Amniotic epithelial cell (primary cell): ENCODE measurements around the gene EVPL.
A peak's percentile ranks its signal among the peaks of the same experiment; 100 is the strongest.
"Not testable (repeated sequence)": the region's sequence is repeated elsewhere in the genome, so short reads cannot be mapped to it uniquely, and the experiment has no call there.

Experiments used
- DNase-seq: peaks from one replicate; pipeline ENCODE4 v3.0.0-alpha.2; 2010; ENCODE audit warnings: low read depth

The EVPL gene

DNA sequence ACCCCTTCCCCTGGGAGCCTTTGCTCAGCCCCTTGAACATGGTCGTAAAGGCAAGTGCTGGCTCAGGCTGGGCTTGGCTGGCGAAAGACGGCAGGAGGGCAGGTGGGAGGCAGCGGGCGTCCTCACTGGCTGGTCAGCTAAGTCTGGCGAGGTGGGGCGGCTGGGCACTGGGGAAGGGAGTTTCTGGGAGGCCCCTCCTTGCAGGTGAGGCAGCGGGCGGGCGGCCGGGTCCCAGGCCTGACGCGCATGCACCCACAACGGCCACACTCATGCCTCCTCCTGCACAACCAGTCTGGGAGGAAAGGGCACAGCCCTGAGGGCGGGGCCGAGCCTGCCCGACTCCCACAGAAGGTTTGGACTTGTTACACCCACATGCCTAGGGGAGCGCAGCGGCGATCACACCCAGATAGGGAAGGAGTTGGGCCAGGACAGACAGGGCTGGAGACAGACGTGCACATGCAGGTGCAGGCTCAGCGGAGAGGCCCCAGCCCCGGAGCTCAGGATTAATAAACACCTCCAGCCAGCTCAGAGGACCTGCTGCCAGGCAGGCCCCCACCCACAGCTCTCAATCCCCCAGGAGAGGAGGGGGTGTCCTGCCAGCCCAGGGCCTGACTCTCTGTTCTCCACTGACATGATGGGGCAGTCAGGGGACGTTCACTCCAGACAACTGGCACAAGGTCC, at the start of gene EVPL:
EVPL (minus strand) TSS at position 148 of the 681 bp plus-strand sequence; CDS start at position 40, 108 bp downstream.
- DNase-seq, result no peak

DNA sequence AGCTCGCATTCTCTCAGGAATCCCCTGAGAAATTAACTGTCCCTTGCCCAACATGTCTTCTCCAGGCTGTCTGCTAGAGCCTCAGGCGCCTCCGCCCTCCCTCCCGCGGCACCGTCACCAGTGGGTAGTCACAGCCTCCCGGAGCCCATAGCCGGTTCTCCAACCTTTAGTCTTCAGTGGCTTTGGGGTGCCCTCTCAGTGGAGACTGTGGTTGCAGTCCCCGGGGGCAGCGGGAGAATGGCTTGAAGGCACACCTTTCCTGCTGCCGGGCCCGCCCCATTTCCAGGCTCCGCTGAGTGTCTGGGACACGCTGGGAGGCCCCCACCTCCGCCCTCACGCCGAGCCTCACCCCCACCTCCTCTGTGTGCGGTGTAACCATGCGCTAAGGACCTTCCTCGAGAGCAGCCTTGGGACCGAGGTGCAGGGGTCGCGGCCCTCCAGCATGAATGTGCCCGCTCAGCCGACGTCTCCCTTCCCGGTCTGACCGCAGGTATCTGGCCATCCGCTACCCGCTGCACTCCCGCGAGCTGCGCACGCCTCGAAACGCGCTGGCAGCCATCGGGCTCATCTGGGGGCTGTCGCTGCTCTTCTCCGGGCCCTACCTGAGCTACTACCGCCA, 49.1 kb upstream of the EVPL start:
- DNase-seq, result no peak

DNA sequence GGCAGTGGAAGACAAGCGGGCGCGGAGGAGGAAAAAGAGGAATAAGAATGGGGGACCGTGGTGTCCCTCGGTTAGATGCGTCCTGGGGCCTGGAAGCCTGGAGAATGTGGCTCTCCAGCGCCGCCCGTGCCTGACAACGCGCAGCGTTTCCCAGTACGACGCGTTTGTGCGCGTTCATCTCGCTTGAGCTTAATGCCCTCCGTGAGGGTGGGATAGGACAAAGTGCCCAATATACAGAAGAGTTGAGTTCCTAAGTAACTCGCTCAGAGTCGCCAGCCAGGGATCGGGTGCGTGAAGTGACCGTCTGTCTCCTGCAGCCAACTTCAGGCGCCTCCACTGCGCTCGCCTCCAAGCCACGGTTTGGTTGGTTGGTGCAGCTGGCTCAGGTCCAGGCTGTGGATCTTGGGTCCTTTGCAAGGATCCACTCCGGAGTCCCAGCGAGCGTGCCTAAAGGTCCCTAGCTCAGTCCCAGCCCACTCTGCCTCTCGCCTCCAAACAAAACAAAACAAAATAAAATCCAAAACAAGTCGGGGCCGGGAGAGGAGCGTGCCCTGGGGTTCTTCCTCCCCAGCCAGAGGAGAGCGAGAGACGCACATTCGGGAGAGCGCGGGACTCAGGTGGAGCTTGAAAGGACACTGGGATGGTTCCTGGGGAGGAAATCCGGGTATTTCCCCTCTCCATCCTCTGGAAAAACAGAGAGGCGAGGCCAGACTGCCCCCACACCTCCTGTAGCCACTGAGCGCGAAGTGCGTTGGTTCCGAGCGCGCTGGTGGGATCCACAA, 48.4 kb upstream of the EVPL start:
- DNase-seq, result no peak

DNA sequence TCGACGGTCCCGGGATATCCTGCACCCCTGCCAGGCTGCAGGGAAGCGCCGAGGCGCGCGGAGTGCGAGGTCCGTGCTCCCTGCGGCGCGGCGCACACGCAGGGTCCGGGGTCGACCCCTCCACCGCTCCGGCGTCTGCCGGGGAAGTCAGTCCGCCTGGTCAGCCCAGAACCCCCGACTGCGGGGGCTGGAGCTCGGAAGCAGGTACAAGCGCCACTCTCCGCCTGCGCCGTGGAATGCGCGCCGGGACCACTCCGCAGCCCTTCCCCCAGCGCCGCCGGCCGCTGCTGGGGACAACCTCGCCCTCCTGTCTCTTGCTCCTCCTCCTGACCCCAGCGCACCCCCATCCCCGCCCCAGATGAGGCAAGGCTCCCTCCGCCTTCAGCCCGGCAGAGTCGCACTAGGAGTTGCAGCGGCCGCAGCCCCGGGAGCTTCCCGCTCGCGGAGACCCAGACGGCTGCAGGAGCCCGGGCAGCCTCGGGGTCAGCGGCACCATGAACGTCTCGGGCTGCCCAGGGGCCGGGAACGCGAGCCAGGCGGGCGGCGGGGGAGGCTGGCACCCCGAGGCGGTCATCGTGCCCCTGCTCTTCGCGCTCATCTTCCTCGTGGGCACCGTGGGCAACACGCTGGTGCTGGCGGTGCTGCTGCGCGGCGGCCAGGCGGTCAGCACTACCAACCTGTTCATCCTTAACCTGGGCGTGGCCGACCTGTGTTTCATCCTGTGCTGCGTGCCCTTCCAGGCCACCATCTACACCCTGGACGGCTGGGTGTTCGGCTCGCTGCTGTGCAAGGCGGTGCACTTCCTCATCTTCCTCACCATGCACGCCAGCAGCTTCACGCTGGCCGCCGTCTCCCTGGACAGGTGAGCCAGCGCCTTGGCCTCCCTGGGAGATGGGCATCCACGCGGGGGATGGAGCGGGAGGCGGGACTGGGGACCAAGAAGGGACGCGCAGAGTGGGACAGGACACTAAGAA, 47.6 kb upstream of the EVPL start, which contains the start of gene GALR2:
GALR2 (plus strand) TSS at position 392 of the 974 bp plus-strand sequence; CDS start at position 495, 103 bp downstream.
- no peak for DNase-seq

DNA sequence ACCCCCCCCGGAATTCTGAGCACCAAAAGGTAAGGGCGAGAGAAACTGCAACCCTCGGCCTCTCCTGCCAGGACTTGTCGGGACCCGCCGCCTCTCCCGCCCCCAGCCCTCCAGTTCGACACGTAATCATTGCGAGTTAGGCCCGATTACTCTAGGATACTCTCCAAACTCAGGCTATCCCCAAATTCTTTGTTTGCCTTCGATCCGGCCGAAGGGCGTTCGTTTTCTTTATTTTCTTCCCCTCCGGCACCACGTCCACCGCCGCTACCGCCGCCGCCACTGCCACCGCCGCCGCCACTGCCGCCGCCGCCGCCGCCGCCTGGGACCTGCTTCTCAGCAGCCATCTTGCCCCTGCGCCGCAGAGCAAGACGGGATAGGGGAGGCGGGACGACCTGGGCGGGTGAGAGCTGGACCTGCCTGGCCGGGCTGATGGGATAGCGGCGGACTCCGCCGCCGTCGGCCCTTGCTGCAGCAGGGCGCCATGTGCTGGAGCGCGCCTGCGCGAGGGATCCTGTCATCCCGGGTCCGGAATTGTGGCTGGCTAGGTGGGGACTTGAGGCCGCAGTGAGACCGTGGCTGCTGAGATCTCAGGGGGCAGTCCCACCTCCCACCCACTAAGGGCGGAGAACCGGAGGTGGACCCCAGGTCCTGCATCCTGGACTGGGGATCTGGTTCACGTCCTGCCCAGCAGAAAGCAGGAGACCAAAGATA, 45.2 kb upstream of the EVPL start, which contains the start of gene SRP68:
SRP68 (minus strand) TSS at position 370 of the 711 bp plus-strand sequence; CDS start at position 344, 26 bp downstream.
- peak; percentile 89 for DNase-seq

DNA sequence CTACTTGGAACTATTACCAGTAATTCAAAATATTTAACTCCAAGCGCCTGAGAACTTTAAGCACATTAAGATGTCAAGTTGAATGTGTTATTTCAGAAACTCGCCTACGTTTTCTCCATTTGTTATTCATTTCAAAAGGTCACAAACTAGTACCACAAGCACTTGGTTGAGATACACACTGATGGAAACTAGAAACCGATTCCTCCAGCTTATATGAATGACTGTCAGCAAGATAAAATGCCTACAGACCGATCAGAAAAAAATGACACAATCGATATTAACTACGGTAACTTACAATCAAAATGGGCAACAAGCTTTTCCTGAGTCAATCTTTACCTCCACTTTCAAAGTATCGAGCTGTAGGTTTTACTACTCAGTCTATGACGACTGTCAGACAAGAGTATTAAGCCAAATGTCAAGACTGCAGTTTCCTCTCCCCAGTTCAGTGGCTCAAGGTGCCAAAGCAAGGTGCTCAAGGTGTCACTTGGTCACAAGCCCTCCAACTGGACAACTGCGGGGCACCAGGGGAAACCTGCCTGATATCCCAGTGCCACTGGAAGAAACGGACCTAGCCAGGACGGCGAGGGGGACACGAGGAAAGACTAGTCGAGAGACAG, 44.5 kb upstream of the EVPL start:
- no peak for DNase-seq

DNA sequence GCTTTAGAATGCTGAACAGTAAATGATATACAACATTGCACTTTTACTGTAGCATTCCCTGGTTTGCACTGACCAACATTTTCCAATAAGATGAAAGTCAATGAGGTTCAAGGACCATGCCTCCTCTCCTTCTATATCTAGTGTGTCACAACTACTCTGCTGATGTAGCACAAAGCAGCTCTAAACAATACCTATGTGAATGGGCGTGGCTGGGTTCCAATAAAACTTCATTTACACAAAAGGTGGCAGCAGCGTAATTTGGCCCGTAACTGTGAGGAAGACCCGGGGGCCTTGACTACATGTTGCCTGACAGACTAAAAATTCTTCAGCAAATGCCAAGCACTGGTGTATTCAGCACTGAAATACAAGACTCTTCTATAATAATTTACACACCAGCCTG, 38.7 kb upstream of the EVPL start:
- no peak for DNase-seq

DNA sequence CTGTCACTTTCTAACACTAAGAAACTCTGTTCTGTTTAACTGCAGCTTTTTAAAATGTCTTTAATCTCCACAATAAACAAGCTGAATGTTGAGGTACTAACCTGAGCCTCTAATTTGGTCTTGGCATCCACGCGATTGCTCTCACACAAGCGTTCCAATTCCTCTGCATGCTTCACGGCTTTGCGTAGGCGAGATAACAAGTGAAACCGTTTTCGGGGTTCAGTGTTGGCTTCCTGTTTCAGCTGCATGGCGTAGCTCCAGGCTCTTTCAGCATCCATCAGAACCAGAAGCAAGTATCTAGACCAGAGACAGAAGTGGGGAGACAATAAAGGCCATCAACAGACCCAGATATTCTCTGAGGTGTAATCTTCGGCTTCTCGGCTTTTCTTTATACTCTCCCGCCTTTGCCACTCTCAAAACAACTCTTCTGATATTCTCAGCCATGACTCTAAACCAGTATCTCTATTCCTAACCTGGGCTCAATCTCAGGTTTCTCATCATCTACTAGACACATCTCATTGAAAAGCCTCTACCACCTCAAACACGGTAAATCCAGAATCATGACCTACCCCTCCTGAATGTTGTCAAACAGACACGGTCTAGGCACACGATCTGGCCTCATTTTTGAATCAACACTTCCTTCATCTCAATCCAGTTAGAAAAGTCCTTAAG, 36.9 kb upstream of the EVPL start:
- no peak for DNase-seq

DNA sequence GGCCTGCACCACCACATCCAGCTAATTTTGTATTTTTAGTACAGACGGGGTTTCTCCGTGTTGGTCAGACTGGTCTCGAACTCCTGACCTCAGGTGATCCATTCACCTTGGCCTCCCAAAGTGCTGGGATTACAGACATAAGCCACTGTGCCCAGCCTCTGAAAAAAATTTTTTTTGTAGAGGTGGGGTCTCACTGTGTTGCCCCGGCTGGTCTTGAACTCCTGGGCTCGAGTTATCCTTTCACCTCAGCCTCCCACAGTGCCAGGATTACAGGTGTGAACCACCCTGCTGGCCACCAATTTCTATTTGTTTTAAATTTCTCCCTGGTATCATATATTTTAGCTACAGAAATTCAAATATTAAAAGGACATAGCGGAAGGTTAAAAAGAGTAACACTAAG, 31.2 kb upstream of the EVPL start:
- DNase-seq, result not testable (repeated sequence)

DNA sequence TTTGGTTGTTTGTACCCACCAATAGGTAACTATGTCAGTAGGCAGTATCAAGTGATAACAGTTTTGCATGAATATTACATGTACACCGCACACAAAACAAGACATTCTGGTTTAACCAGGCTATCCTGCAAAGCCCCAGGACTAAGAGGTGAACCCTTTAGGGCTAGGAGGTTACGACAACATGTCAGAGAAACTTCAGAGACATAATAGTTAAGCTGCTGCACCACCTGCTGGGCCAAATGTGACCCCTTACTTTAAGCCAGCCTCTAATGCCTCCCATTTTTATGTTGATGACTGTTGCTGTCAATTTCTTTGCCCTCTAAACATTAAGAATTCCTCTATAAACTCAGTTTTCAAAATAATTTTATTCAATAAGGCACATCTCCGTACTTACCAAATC, 29.8 kb upstream of the EVPL start:
- DNase-seq, result no peak

DNA sequence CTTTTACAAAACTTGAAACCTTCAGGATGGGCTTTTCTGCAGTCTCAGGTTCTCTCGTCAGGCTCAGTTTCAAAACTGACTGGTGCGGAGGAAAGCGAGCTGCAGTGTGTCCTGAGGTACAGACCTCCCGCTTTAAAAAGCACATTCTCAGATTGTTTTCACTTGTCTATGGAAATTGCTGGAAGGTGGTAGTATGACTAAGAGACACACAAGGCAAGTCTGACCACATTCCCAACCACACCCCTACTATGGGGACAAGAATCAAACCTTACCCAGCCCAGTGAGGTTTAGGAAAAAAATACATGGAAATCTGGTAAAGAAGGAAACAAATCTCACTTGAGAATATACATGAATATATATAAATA, 27.0 kb upstream of the EVPL start:
- DNase-seq, result peak; percentile 58

DNA sequence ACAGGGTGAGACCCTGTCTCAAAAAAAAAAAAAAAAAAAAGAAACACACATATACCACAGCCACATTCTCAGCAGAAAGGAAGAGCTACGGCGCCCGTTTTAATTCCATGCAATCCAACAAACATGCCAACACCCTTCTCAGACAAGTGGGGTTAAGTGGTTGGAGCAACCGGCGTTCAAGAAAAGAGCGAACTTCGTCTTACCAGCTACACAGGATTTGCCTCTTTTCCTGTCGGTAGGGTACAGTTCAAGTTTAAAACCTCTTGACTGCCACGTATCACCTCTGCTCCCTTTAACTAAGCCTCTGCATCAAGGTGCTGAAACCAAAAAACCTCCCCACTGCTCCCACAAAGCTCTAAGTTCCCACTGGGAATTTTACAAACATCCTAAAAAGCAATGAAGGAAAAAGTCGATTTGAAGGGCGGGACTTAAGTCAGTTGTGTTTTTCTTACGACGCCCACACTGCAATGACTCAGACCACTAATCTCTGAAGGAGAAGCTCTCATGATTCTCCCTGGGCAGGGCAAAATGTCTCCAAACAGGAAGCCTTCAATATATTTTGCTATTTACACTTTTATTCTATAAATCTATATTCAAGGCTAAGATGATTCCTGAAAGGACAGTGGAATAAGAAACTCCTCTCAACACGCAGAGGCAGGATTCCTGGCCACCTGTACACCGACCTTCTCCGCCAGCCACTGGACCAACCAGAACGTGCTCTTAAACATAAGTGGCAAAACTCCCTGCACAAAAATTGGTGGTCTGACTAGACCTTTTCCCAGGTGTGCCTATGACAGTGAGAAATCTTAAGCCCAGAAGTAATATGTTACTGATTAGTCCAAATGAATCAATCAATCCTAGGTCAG, 26.4 kb upstream of the EVPL start:
- peak; percentile 85 for DNase-seq

DNA sequence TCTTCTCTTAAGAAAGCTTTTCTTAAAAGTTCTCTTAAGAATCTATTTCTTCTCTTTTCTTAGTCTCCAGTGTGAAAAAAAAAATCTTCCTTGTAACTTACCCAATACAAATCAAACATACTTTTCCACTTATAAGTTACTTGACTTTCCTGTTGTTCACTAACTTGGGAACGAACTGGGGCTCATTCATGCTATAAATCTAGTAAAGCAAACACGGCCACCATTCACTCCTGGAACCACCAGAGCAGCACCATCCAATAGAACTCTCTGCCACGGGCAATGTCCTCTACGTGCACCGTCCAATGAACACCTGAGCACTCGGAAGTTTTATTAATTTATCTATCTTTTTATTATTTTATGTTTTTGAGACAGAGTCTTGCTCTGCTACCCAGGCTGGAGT, 24.5 kb upstream of the EVPL start:
- no peak for DNase-seq

DNA sequence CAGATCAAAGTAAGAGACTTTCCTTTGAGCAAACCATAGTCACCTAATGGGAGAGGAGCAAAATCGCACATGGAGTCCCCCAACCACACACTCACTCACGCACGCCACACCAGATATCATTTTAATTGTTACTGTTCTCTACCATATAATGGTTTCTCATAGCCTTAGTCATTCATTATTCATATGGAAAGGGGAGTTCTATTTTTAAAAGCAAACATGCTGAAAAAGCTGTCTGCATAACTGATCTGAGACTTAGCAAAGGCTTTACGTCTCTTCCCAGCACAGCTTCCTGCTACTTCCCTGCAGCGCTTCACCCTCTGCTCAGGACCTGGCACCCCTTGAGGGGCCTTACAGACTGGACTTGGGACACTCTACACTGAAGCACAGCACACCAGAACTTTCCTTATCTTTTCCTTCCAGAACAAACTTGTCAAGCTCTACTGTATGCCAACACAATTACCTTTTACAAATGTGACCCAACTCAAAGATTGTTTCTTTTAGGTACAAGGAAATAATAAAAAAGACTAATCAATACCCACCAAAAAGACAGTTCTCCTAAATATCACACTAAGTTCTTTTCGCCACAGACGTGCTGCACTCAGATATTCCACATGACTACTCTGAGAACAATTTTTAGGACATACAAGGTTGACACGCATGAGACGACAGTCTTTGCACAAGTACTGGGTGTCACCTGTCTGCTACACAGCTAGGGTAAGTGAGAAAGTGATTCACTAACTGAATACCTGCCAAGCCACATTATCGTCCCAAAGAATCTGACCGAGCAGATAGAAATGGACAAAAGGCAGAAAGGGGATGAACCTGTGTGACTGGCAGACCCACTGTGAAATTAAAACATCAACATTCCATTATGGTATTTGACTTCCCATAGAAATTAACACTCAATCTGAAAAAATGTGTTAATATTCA, 23.7 kb upstream of the EVPL start:
- no peak for DNase-seq

DNA sequence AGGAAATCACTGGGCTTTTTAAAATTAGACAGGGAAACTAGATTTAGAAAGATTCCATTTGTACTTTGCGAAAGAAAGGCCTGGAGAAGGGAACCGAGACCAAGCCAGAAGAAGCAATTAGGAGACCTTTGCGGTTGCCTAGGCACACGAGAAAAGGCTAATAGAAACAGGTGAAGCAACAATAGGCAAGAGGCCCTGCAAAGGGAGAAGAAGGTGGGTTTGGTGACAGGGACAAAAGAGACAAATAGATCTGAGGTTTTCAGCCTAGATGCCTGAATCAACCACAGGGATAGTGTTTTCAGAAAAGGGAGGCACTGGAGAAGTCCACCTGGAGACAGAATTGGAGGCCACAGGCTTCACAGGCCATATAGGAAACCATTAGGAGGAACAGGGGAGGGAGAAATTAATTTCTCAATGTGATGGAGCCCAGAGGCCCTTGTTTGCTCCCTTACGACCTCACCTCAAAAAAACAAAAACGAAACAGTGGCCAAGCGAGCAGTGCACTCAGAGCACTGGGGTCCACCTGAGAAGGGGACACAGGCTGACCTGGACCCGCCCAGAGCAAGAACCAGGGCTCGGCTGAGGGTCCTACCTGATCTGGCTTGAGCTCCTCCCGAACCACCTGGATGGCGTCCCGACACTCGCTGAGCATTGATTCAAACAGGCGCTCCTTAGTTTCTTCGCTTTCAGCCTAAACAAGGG, 22.9 kb upstream of the EVPL start:
- no peak for DNase-seq

DNA sequence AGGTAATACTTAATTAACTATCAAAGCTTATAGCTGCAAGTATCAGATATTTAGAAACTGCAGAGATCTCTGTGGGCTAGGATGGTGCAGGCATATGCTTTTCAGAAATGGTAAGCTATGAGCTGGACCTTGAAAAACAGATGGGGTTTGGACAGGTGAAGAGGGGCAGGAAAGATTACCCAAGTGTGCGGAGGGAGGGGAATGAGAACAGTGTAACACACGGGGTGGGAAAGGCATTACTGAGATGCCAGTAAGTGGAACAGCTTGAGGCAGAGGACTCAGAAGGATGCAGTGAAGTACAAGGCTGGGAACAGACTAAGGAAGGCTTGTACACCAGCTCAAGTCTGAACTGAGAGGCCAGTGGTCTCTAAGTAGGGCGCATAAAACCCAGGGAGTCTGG, 22.1 kb upstream of the EVPL start:
- no peak for DNase-seq

DNA sequence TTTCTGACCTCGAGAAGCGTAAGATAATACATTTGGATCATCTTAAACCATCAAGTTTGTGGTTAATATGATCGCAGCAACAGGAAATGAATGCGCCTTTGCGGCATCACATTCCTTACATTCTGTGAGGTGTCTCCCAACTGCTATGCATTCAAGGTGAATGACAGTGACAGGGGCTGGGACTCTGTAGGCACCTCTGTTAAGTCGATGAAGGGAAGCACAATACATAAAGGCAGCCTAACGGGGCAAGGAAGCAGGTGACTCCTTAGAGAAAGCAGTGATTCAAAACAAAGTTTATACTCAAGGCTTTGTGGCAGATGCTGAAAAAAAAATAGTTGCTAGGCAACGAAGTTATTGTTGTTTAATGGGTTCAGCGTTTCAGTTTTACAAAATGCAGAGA, 21.6 kb upstream of the EVPL start:
- peak; percentile 74 for DNase-seq
